Measurements from ENCODE around the gene OSMR. TPM values are rescaled to one million over a fixed set of nuclear protein-coding genes. Genes with fewer than 3 reads are reported as not detected.

The OSMR gene
- total RNA-seq, 1 donor from 2014 or later, result 0.04 TPM

DNA sequence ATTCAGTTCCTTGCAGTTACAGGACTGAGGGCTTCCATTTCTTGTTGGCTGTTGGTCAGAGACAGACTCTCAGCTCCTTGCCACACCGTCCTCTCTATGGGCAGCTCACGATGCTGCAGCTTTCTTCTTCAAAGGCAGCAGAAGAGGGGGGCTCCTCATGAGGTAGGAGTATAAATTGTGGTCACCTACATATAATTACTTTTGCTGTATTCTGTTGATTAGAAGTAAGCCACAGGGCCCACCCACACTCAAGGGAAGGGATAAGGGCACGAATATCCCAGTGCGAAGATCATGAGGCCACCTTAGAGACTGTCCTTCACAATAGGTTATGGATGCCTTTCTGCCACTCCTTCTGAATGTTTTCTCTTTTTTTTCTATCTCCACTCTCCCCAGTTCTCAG is 43.7 kb upstream of the OSMR start:
- Mint-ChIP-seq H3K27me3 (peaks cover 4% of the 10 kb centered on the region), H3K27ac (no peak overlapping the region), H3K9me3 (no peaks in the 10 kb centered on the region), H3K4me3 (no peak overlapping the region), H3K36me3 (ENCODE audit: low read depth) (no peaks in the 10 kb centered on the region), H3K4me1 (no peaks in the 10 kb centered on the region)
- ChIA-PET POLR2A (no interaction called here), CTCF (no interaction called here)
- ATAC-seq (ENCODE audit: low read depth) (no peak), DNase-seq (no peak)
- TF ChIP-seq, protein P1, sequence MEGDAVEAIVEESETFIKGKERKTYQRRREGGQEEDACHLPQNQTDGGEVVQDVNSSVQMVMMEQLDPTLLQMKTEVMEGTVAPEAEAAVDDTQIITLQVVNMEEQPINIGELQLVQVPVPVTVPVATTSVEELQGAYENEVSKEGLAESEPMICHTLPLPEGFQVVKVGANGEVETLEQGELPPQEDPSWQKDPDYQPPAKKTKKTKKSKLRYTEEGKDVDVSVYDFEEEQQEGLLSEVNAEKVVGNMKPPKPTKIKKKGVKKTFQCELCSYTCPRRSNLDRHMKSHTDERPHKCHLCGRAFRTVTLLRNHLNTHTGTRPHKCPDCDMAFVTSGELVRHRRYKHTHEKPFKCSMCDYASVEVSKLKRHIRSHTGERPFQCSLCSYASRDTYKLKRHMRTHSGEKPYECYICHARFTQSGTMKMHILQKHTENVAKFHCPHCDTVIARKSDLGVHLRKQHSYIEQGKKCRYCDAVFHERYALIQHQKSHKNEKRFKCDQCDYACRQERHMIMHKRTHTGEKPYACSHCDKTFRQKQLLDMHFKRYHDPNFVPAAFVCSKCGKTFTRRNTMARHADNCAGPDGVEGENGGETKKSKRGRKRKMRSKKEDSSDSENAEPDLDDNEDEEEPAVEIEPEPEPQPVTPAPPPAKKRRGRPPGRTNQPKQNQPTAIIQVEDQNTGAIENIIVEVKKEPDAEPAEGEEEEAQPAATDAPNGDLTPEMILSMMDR (IDR thresholded peaks at IDR 0.05), result no peak
- intact Hi-C loops (cut with micrococcal nuclease), result no loop called here

DNA sequence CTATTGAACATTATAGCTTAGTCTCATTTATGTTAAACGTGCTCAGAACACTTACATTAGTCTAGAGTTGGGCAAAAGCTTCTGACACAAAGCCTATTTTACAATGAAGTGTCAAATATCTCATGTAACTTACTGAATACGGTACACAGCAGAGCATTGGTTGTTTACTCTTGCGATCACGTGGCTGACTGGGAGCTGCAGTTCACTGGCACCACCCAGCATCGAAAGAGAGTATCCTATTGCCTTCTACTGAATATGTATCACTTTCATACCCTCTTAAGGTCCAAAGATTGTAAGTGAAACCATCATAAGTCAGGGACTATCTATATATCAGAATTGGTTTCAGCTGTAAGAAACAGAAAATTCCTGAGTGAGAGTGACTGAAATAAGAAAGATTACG is 42.6 kb upstream of the OSMR start:
- DNase-seq (no peak), ATAC-seq (ENCODE audit: low read depth) (no peak)
- H3K4me1 Mint-ChIP-seq, result no peaks in the 10 kb centered on the region
- H3K36me3 Mint-ChIP-seq (ENCODE audit: low read depth), result no peaks in the 10 kb centered on the region
- H3K27me3 Mint-ChIP-seq, result peaks cover 6% of the 10 kb centered on the region
- no peak overlapping the region for H3K27ac Mint-ChIP-seq
- intact Hi-C loops (cut with micrococcal nuclease), result no loop called here
- H3K4me3 Mint-ChIP-seq, result no peak overlapping the region
- no peaks in the 10 kb centered on the region for H3K9me3 Mint-ChIP-seq
- ChIA-PET POLR2A (no interaction called here), CTCF (no interaction called here)
- TF ChIP-seq, protein P1 (IDR thresholded peaks at IDR 0.05), result no peak

DNA sequence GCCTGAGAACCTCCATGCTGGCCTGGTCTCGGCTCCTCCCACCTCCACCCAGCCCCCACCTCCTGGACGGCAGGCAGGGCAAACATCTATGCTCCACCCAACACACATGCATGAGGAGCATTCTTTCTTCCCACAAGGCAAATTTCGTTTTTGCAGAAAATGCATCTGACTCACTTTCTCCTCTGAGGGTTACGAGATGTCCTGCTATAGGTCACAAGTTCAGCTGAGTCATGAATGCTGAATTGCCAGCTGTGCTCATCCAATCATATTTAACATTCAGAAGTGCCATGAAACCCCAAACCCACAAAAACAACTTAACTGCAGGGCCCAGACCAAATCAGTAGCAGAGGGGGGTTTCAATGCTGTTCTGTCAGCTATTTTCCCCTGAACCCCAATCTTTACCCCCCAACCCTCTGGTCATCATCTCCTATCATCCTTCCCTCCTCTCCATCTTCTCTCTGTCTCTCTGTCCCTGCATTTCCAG is 39.0 kb upstream of the OSMR start:
- Mint-ChIP-seq H3K4me3 (no peak overlapping the region), H3K27ac (no peak overlapping the region), H3K27me3 (peaks cover 17% of the 10 kb centered on the region), H3K4me1 (no peaks in the 10 kb centered on the region), H3K36me3 (ENCODE audit: low read depth) (no peaks in the 10 kb centered on the region), H3K9me3 (no peaks in the 10 kb centered on the region)
- POLR2A ChIA-PET, result no interaction called here
- TF ChIP-seq, protein P1 (IDR thresholded peaks at IDR 0.05), result no peak
- DNase-seq, result no peak
- no peak for ATAC-seq (ENCODE audit: low read depth)
- CTCF ChIA-PET, result no interaction called here
- intact Hi-C loops (cut with micrococcal nuclease), result no loop called here

DNA sequence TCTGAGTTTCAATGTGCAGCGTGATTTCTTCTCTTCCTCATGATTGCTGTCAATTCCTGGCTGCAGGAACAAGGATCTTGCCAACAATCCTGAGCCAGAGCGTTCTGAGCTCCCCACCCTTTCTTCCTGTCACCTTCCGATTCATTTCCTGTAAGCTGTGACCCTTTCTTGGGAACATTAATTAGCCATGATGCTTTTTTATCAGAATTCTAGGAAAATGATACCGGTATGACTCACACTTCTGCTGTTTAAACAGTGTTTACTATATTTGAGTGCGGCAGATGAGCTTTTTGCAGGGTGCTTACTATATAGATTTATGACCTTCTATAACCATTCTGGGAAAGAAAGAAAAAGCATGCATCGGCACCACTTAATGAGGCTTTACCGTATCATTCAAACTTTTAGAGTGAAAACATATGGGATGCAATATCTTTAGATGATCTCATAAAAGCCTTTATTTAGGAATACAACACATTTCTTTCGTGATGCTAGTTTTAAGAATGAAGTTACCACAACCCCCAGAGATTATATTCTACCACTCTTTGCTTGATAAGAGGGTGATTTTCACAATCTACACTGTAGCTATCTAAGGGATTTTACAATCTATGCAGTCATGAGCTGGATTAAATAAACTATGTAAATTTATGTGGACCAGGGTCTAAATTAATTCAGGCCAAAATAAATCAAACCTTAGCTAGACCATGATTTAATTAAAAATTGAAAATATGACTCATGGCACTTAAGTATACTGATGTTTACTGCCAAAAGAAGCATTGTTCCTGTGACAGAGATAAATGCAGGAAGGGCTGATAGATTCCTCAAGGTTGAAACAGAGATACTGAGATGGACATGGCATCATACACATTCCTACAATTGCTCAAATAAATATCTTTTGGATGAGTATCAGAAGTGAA is 38.0 kb upstream of the OSMR start:
- ATAC-seq (ENCODE audit: low read depth), result no peak
- TF ChIP-seq, protein P1 (IDR thresholded peaks at IDR 0.05), result no peak
- CTCF ChIA-PET, result interaction anchor here (3.5 kb wide), 1 partner anchor 366 kb away, joined by 29 read pairs; no protein-coding TSS in a partner anchor

DNA sequence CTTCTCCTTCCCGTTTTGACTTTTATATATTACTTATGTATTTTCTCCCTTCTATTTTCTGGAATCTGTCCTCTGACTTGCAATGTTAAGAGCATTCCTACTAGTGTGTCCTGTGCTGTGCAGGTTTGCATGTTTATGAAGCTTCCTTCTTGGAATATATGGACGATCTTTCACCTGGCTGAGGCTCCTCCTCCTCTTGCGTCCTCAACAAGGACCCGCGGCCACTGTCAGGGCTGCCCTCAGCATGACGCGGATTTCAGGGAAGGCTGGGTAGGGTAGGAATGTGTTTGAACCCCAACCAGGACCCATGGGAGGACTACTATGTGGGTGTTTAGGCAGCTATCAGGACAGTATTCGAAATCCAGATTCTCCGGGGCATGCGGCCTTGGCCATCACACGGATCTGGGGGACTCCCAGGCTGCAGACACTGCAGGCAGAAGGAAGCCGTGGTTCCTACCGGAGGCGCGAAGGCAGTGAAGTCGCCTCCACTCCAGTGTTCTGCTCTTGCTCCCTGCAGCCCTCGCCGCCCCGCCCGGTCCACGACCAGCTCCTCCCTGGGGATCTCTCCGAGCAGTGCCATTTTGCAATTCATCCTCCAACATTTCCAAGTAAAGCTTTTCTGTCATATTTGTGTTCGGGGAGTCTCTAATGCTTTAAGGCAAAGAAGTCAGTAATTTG is 37.0 kb upstream of the OSMR start:
- Mint-ChIP-seq H3K9me3 (no peaks in the 10 kb centered on the region), H3K27me3 (peaks cover 17% of the 10 kb centered on the region), H3K4me3 (no peak overlapping the region), H3K4me1 (no peaks in the 10 kb centered on the region), H3K27ac (no peak overlapping the region), H3K36me3 (ENCODE audit: low read depth) (no peaks in the 10 kb centered on the region)
- TF ChIP-seq, protein P1 (IDR thresholded peaks at IDR 0.05), result no peak
- ChIA-PET POLR2A (no interaction called here), CTCF (interaction anchor here (1.7 to 3.5 kb wide), 2 partner anchors 367 to 388 kb away, joined by 5 to 29 read pairs; no protein-coding TSS in a partner anchor)
- no peak for DNase-seq
- intact Hi-C loops (cut with micrococcal nuclease), result no loop called here
- no peak for ATAC-seq (ENCODE audit: low read depth)

More for the DNA sequence above, 38.0 kb upstream of the OSMR start:
- POLR2A ChIA-PET, result no interaction called here
- no peak overlapping the region for H3K4me3 Mint-ChIP-seq
- H3K4me1 Mint-ChIP-seq, result no peaks in the 10 kb centered on the region
- H3K27ac Mint-ChIP-seq, result no peak overlapping the region
- H3K36me3 Mint-ChIP-seq (ENCODE audit: low read depth), result no peaks in the 10 kb centered on the region
- peaks cover 17% of the 10 kb centered on the region for H3K27me3 Mint-ChIP-seq
- intact Hi-C loops (cut with micrococcal nuclease), result no loop called here
- no peaks in the 10 kb centered on the region for H3K9me3 Mint-ChIP-seq
- DNase-seq, result no peak

Data from activated B cell treated with CpG ODN at 0.5 μM for 24 hours (primary cell).